GM12878 (cell line): Measurements from ENCODE around the gene QRFP. TPM values are rescaled to one million over a fixed set of nuclear protein-coding genes. Genes with fewer than 3 reads are reported as not detected.

Experiments used
- BCLAF1 ChIP-seq: fragments of 450-650 bp; IDR thresholded peaks from 2 replicates; pipeline ENCODE4 v1.6.1; 2017; ENCODE audit warnings: antibody characterized with exemption, mild to moderate bottlenecking, moderate library complexity
- BRCA1 ChIP-seq: IDR thresholded peaks from 2 replicates; pipeline ENCODE4 v1.6.1; 2011; ENCODE audit warnings: low read depth, low read length, improper control_type of control experiment
- CBFB ChIP-seq: IDR thresholded peaks from 2 replicates; pipeline ENCODE4 v1.6.1; 2016; ENCODE audit warnings: antibody characterized with exemption, low read depth
- CEBPB ChIP-seq, 2 experiments: fragments of 150-350 bp in 1 of 2; IDR thresholded peaks; 2 replicates each; pipeline ENCODE4 v1.6.1; 2012 to 2014; ENCODE audit warnings: low read depth in 2 of 2, low read length in 2 of 2, borderline replicate concordance in 1 of 2, inconsistent platforms in 1 of 2
- CREB1 ChIP-seq: IDR thresholded peaks from 2 replicates; pipeline ENCODE4 v1.6.1; 2012; ENCODE audit warnings: low read depth, mild to moderate bottlenecking, inconsistent platforms
- E4F1 ChIP-seq: fragments of 450-650 bp; IDR thresholded peaks from 2 replicates; pipeline ENCODE4 v1.6.1; 2018; ENCODE audit warnings: borderline replicate concordance, mild to moderate bottlenecking; ENCODE audit not compliant: partially characterized antibody
- ESRRA ChIP-seq: IDR thresholded peaks from 2 replicates; pipeline ENCODE4 v1.6.1; 2012; ENCODE audit warnings: mild to moderate bottlenecking, low read length, improper control_type of control experiment
- EZH2 ChIP-seq: IDR thresholded peaks from 2 replicates; pipeline ENCODE4 v1.6.1; 2012; ENCODE audit warnings: low read depth, mild to moderate bottlenecking, control low read depth, inconsistent platforms, low read length, borderline replicate concordance; ENCODE audit not compliant: control insufficient read depth
- HCFC1 ChIP-seq: fragments of 150-350 bp; IDR thresholded peaks from 2 replicates; pipeline ENCODE4 v1.6.1; 2014; ENCODE audit warnings: low read length
- JUND ChIP-seq: IDR thresholded peaks from 2 replicates; pipeline ENCODE4 v1.6.1; 2012; ENCODE audit warnings: low read depth, mild to moderate bottlenecking, low read length, improper control_type of control experiment, moderate library complexity
- KDM1A ChIP-seq: fragments of 200-600 bp; sonication (generic); IDR thresholded peaks from 2 replicates; pipeline ENCODE4 v1.6.1; 2016; ENCODE audit warnings: borderline replicate concordance
- LARP7 ChIP-seq: fragments of 450-650 bp; IDR thresholded peaks from 2 replicates; pipeline ENCODE4 v1.6.1; 2017; ENCODE audit warnings: mild to moderate bottlenecking
- NBN ChIP-seq: fragments of 450-650 bp; IDR thresholded peaks from 2 replicates; pipeline ENCODE4 v1.6.1; 2016
- NFIC ChIP-seq: IDR thresholded peaks from 2 replicates; pipeline ENCODE4 v1.6.1; 2012; ENCODE audit warnings: low read depth, mild to moderate bottlenecking, inconsistent platforms, low read length, moderate library complexity
- PAX5 ChIP-seq: IDR thresholded peaks from 2 replicates; pipeline ENCODE4 v1.6.1; 2011; ENCODE audit warnings: low read depth, low read length, borderline replicate concordance
- POLR2AphosphoS2 ChIP-seq: IDR thresholded peaks from 2 replicates; pipeline ENCODE4 v1.6.1; 2011; ENCODE audit warnings: low read depth, mild to moderate bottlenecking, low read length, improper control_type of control experiment, moderate library complexity
- PRDM15 ChIP-seq: fragments of 450-650 bp; formaldehyde crosslinking; IDR thresholded peaks from 2 replicates; pipeline ENCODE4 v1.4.0; 2020; ENCODE audit warnings: mild to moderate bottlenecking, moderate library complexity
- RCOR1 ChIP-seq: conservative IDR thresholded peaks from 2 replicates; pipeline ENCODE4 v1.6.1; 2012; ENCODE audit warnings: low read depth, low read length, improper control_type of control experiment
- SMARCA5 ChIP-seq: fragments of 450-650 bp; IDR thresholded peaks from 2 replicates; pipeline ENCODE4 v1.6.1; 2017; ENCODE audit warnings: mild to moderate bottlenecking
- STAT3 ChIP-seq: IDR thresholded peaks from 2 replicates; pipeline ENCODE4 v1.6.1; 2011; ENCODE audit warnings: low read depth, low read length, improper control_type of control experiment
- TCF7 ChIP-seq: IDR thresholded peaks from 2 replicates; pipeline ENCODE4 v1.6.1; 2014; ENCODE audit warnings: antibody characterized with exemption, borderline replicate concordance
- ZNF207 ChIP-seq: fragments of 450-650 bp; IDR thresholded peaks from 2 replicates; pipeline ENCODE4 v1.6.1; 2014; ENCODE audit warnings: antibody characterized with exemption, mild to moderate bottlenecking, borderline replicate concordance
- ZNF217 ChIP-seq: fragments of 450-650 bp; IDR thresholded peaks from 2 replicates; pipeline ENCODE4 v1.6.1; 2017; ENCODE audit warnings: antibody characterized with exemption, mild to moderate bottlenecking
- polyA plus RNA-seq, 11 experiments: library from polyadenylated mRNA; depleted of rRNA in 4 of 11; unstranded in 6 of 11; stranded (reverse) in 5 of 11; fragments of >200 nt; fragmentation: Nextera tagmentation in 4 of 11; fragmentation: Illumina TruSeq in 1 of 11; extraction: Ambion mirVana in 4 of 11; extraction: Trizol in 1 of 11; gene quantifications; 1 replicate in 1 of 11; 2 replicates in 10 of 11; pipeline versions ENCODE4 v1.2.1 to v1.2.3, GENCODE V29; 2011 to 2016; ENCODE audit warnings: inconsistent platforms in 2 of 11, missing spikeins in 2 of 11, low read depth in 1 of 11
- total RNA-seq, 4 experiments: library from RNA; depleted of rRNA in 3 of 4; stranded (reverse); fragments of >200 nt in 3 of 4; fragmentation: Illumina TruSeq in 1 of 4; extraction: Trizol in 1 of 4; gene quantifications; 2 replicates each; pipeline versions ENCODE4 v1.2.1 to v1.2.3, GENCODE V29; 2013 to 2021

QRFP gene
- total and polyA plus RNA-seq, 10 of the 15 experiments (the other 5 are each of a cell fraction or from before 2014, with no cell fraction given): not detected

- TF ChIP-seq BRCA1 (no peak), TCF7 (no peak), CBFB (0 out of 2 replicates have a peak, but pooled peaks have one; percentile 30), STAT3 (no peak), ZNF217 (no peak), SMARCA5 (peak; percentile 16; the same call in 1 of the 2 replicates), KDM1A (no peak), BCLAF1 (no peak), ZNF207 (no peak), HCFC1 (no peak), NBN (0 out of 2 replicates have a peak, but pooled peaks have one; percentile 60), PAX5 (peak; percentile 86), LARP7 (no peak; the same call in 1 of the 2 replicates), RCOR1 (no peak), EZH2 (no peak), CEBPB (IDR thresholded peaks at IDR 0.05; ENCODE audit: borderline replicate concordance in 1 of 2, low read depth in 2 of 2, low read length in 2 of 2) (no peak), CREB1 (no peak), POLR2AphosphoS2 (no peak), NFIC (peak; percentile 76), PRDM15 (CRISPR knock-in tag) (no peak), E4F1 (no peak), JUND (peak; percentile 79), ESRRA (no peak)
These were observed 31.6 kb upstream of the QRFP start (continued) for GRCh38 chr9:130927995-130928900.
